Activated CD8-positive, alpha-beta memory T cell treated with anti-CD3 and anti-CD28 coated beads for 48 hours (primary cell): ENCODE results near the gene PIP4K2A.

Source experiments
- DNase-seq, 3 experiments: peaks; one replicate each; pipeline ENCODE4 v3.0.0-alpha.2; 2020; ENCODE audit warnings: low read depth in 2 of 3, low spot score in 2 of 3

PIP4K2A gene

GRCh38 chr10:22489467-22489866 lies 224.9 kb downstream of the PIP4K2A start:
- DNase-seq, result no peak

DNA sequence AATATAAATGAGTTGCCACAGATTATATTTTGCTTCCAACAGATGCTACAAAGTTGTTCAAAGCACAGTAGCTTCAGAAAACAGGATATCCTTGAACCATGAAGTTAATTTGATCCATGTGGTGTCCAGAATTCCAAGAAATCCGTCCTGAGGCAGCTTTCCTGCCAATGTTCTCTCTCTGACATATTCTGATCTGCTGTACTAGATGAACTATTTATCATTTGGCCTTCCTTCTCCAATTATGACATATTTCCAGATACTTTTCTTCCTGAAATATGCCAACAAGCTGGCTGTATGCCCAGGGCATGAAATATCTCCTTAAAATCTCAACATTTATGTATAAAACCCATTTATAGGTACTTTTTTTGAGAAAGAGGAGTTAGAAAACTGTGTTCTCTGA lies 227.9 kb downstream of the PIP4K2A start:
- DNase-seq, result no peak
